Stimulated activated naive CD4-positive, alpha-beta T cell treated with Interleukin-2 at 50 U/mL for 16 hours (primary cell): ENCODE measurements around the gene UIMC1.

Source experiments
- DNase-seq: peaks from one replicate; lab custom pipeline; 2025; lab: John Stamatoyannopoulos, UW

UIMC1 gene

GRCh38 chr5:176870110-176870591 lies 136.4 kb downstream of the UIMC1 start:
- no peak for DNase-seq

DNA sequence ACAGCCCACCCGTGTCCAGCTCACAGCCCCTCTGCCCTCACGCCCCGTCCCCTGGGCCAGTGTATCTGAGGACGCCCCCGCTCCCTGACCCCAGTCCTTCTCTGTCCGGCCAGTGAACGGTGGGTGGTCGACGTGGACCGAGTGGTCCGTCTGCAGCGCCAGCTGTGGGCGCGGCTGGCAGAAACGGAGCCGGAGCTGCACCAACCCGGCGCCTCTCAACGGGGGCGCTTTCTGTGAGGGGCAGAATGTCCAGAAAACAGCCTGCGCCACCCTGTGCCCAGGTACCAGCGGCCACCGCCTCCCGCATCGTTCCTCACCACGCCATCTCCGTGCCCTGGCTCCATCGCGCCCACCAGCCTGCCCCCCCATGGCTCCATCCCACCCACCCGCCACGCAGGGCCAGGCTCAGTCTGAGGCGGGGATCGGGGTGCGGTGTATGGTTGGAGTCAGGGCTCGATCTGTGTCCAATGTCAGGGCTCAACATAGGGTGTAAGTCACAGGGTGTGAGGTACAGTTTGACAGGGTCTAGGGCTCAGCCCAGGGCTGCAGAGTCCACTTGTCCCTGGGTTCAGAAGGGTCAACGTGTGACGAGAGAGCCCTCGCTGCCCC lies 137.0 kb downstream of the UIMC1 start:
- DNase-seq: no peak

DNA sequence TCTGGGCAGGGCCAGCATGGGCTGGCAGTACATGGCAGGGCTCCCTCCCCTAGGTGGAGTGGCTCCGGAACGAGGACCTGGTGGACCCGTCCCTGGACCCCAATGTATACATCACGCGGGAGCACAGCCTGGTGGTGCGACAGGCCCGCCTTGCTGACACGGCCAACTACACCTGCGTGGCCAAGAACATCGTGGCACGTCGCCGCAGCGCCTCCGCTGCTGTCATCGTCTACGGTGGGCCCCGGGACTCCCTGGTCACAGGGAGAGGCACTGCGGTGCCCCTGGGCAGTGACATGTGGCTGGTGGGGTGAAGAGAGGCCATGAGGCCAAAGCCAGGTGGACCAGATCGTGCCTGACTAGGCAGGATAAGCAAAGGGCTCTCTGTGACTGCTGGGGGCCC lies 137.8 kb downstream of the UIMC1 start:
- DNase-seq: no peak

DNA sequence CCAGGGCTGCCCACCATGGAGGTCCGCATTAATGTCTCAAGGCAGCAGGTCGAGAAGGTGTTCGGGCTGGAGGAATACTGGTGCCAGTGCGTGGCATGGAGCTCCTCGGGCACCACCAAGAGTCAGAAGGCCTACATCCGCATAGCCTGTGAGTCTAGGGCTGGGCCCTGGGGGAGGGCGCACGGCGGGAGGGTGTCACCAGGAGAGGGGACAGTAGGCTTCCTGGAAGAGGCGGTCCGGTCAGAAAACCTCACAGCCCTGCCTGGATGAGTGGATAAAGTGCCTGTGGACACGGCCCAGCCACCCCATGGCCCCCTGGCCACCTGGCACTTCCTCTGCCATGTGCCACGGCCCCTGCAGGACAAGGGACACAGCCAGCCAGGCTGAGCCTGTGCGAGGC lies 138.5 kb downstream of the UIMC1 start:
- no peak for DNase-seq

DNA sequence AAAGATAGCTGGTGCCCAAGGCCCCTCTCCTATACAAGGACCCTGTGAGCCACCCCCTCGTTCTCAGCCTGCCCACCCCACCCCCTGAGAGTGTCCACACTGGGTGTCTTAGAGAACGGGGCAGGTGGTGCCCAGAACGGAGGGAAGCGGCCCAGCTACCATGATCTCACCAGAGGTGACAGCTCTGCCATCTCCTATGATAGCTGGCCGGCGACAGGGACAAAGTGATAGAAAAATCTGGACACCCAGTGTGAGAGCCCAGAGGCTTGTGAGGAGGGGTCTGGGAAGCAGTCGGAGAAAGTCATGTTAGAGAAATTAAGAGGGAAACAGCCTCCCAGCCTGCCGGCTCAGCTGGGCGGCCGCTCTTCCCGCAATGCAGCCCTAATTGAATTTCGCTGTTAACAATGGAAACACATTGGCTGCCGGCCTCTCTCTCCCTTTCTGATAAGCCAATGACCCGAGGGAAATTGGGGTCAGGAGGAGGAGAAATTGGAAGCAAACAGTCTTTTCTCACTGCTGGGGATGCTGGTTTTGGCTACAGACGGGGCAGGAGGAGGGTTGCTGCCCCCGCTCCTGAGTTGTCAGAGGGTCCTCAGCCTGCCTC lies 139.8 kb downstream of the UIMC1 start:
- DNase-seq: no peak

DNA sequence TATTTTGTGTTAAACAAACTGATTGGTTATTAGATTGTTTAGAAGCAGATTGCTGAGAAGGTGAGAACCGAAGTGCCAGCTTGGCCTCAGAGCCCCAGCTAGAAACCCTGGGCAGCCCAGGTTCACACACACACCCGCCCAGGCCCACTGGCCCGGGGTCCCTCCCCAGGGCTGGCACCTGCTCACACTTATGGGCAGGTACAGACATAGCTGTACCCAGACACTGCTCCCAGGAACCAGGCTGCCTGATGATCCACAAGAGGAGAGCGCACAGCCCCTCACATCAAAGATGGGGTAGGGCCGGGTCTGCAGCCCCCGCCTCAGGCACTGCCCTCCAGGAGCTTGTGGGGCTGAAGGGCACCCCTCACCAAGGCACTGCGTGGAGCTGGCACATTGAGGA lies 140.6 kb downstream of the UIMC1 start:
- no peak for DNase-seq

DNA sequence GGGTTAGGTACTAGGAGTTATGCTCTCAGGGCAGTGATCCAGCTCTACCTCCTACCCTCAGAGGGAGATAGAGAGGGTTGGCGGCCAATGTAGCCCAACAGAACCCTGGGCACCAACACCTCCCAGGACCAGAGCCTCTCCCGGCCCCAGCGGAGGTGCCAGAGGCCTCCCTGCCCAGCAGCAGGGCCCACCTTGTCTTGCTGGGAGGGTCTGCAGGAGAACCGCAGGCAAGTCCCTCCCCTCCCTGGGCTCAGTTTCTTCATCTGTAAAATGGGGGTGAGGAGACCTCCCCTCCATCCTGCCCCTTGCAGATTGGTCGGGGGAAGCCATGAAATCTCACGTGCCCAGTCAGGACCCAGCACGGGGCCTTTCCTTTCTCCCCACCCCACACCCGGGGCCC lies 141.8 kb downstream of the UIMC1 start:
- no peak for DNase-seq

DNA sequence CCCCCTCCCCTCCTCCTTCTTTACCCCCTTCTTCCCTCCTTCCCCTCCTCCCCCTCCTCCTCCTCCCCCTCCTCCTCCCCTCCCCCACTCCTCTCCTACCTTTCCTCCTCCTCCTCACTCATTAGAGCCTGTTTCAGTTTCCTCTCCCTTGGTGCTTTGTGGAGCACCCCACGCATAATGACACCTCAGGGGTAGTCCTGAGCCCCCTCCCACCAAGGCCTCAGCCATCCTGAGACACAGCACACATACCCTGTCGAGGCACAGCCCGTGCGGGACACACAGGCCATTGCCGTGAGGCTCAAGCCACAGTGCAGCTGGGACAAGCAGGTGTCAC lies 142.8 kb downstream of the UIMC1 start:
- no peak for DNase-seq

GRCh38 chr5:176863041-176863764 lies 143.4 kb downstream of the UIMC1 start:
- no peak for DNase-seq

DNA sequence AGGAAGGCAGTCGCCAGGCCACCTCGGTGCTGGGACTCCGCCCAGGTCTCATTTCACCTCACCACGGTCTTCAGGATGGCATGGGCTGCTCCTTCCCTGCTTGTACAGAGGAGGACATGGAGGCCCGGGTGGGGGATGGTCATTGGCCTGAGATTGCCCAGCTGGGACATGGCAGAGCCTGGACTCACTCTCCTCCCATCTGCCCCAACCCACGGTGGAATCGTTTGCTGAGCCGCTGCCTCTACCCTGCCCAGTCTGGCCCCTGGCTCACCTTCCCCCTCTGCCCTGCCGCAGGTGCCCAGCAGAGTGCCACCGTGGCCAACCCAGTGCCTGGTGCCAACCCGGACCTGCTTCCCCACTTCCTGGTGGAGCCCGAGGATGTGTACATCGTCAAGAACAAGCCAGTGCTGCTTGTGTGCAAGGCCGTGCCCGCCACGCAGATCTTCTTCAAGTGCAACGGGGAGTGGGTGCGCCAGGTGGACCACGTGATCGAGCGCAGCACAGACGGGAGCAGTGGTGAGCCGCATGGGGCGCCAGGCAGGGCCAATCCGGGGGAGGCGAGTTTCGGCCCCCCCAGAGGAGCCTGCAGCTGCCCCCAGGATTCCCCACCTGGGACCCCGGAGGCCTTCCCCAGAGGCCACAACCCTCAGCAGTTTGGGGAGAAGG lies 144.1 kb downstream of the UIMC1 start:
- no peak for DNase-seq

DNA sequence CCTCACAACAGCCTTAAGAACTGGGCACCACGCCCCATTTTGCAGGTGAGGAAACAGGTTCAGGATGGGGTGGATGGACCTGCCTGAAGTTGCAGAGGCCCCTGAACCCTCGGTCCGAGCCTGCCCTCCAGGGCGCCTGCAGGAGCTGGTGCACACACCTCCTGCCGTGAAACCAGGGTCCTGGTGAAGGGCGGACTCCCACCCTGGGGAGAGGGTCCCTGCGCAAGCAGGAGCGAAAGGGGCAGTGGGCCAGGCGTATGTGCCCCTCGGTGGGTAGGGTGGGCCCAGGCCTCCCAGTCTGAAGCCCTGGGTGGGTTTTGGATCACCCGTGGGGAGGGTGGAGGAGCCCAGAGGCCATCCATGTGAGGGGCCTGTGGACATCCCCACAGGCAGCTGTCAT lies 145.3 kb downstream of the UIMC1 start:
- no peak for DNase-seq

- DNase-seq: no peak
Observed at GRCh38 chr5:176860381-176860780, 146.2 kb downstream of the UIMC1 start.

- DNase-seq: no peak
Observed at GRCh38 chr5:176859916-176860315, 146.7 kb downstream of the UIMC1 start.

GRCh38 chr5:176857894-176858273 lies 148.7 kb downstream of the UIMC1 start:
- DNase-seq: no peak

- no peak for DNase-seq
Observed at GRCh38 chr5:176857216-176857893, 149.2 kb downstream of the UIMC1 start.

- no peak for DNase-seq
Observed at GRCh38 chr5:176856746-176857145, 149.8 kb downstream of the UIMC1 start.

- no peak for DNase-seq
Observed at GRCh38 chr5:176855598-176855997, 151.0 kb downstream of the UIMC1 start.
